IMR-90 (cell line): ENCODE results near the gene CYP24A1. TPM values are rescaled to one million over a fixed set of nuclear protein-coding genes. Genes with fewer than 3 reads are reported as not detected.

Experiments used
- ATAC-seq: fragments of 200-7000 bp; cut with Tn5 transposase; 2 replicates; pipeline ENCODE4 v1.9.1; 2020; ENCODE audit warnings: low read depth, mild to moderate bottlenecking, moderate library complexity
- BruUV-seq: library from RNA; stranded (reverse); fragments of 400-500 nt; replicated peaks from 2 replicates; lab custom pipeline; 2021; lab: Mats Ljungman, UMichigan
- CTCF ChIA-PET: fragments of 300-600 bp; formaldehyde crosslinking; extraction: SDS; loops from one replicate; lab custom pipeline; 2021; ENCODE audit warnings: antibody characterized with exemption; lab: Yijun Ruan, JAX
- POLR2A ChIA-PET: fragments of 300-600 bp; sonication (Branson Sonifier 250); formaldehyde crosslinking; loops from one replicate; lab custom pipeline; 2022; ENCODE audit warnings: antibody characterized with exemption; ENCODE audit not compliant: unreplicated experiment; lab: Charles Lee
- DNase-seq: peaks from one replicate; pipeline ENCODE4 v3.0.0; 2013
- H2AFZ ChIP-seq: replicated peaks from 2 replicates; pipeline ENCODE3; 2013; ENCODE audit warnings: low read length, mild to moderate bottlenecking; ENCODE audit not compliant: poor library complexity
- H2AK5ac ChIP-seq: 2 replicates; pipeline ENCODE4 v1.6.1; 2013; ENCODE audit warnings: low read depth, low read length, inconsistent platforms
- H2AK9ac ChIP-seq: replicated peaks from 2 replicates; pipeline ENCODE3; 2013; ENCODE audit warnings: mild to moderate bottlenecking, low read depth, low read length, moderate library complexity; ENCODE audit not compliant: poor library complexity
- H2BK120ac ChIP-seq: 2 replicates; pipeline ENCODE4 v1.6.1; 2013; ENCODE audit warnings: low read depth, low read length, inconsistent platforms
- H2BK15ac ChIP-seq: 3 replicates; pipeline ENCODE4 v1.6.1; 2013; ENCODE audit warnings: low read depth, low read length, inconsistent platforms
- H2BK20ac ChIP-seq: 2 replicates; pipeline ENCODE4 v1.6.1; 2013; ENCODE audit warnings: low read depth, mild to moderate bottlenecking, inconsistent platforms, low read length, moderate library complexity
- H2BK5ac ChIP-seq: 2 replicates; pipeline ENCODE4 v1.6.1; 2013; ENCODE audit warnings: mild to moderate bottlenecking, low read depth, low read length, inconsistent platforms; ENCODE audit not compliant: poor library complexity, severe bottlenecking
- H3K14ac ChIP-seq: replicated peaks from 2 replicates; pipeline ENCODE4 v1.6.1; 2013; ENCODE audit warnings: low read depth, low read length, inconsistent platforms
- H3K18ac ChIP-seq: 2 replicates; pipeline ENCODE4 v1.6.1; 2013; ENCODE audit warnings: low read depth, low read length, control low read depth
- H3K23ac ChIP-seq: 2 replicates; pipeline ENCODE4 v1.6.1; 2013; ENCODE audit warnings: low read depth, low read length, inconsistent platforms
- H3K27ac ChIP-seq: 2 replicates; pipeline ENCODE4 v1.5.1; 2013; ENCODE audit warnings: mild to moderate bottlenecking, control low read depth, low read length; ENCODE audit not compliant: insufficient read depth
- H3K27me3 ChIP-seq: 2 replicates; pipeline ENCODE4 v1.6.1; 2013; ENCODE audit warnings: low read length; ENCODE audit not compliant: control insufficient read depth, insufficient read depth
- H3K36me3 ChIP-seq: 2 replicates; pipeline ENCODE4 v1.6.1; 2013; ENCODE audit warnings: low read length, mixed read lengths; ENCODE audit not compliant: control insufficient read depth, insufficient read depth
- H3K4ac ChIP-seq: 2 replicates; pipeline ENCODE4 v1.6.1; 2013; ENCODE audit warnings: low read depth, low read length, inconsistent platforms
- H3K4me1 ChIP-seq: 2 replicates; pipeline ENCODE4 v1.6.1; 2013; ENCODE audit warnings: low read length, mixed read lengths; ENCODE audit not compliant: control insufficient read depth, insufficient read depth
- H3K4me2 ChIP-seq: 2 replicates; pipeline ENCODE4 v1.6.1; 2013; ENCODE audit warnings: low read depth, mild to moderate bottlenecking, control low read depth, low read length, moderate library complexity
- H3K4me3 ChIP-seq: 2 replicates; pipeline ENCODE4 v1.5.1; 2013; ENCODE audit warnings: low read depth, mild to moderate bottlenecking, control low read depth, low read length, moderate library complexity; ENCODE audit not compliant: insufficient read depth
- H3K56ac ChIP-seq: 2 replicates; pipeline ENCODE4 v1.6.1; 2013; ENCODE audit warnings: low read length, inconsistent platforms; ENCODE audit not compliant: insufficient read depth; ENCODE audit errors: extremely low read depth
- H3K79me1 ChIP-seq, 2 experiments: 2 replicates each; pipeline ENCODE4 v1.6.1; 2013; ENCODE audit warnings: low read length in 2 of 2, inconsistent platforms in 1 of 2, low read depth in 1 of 2
- H3K9ac ChIP-seq: 2 replicates; pipeline ENCODE4 v1.6.1; 2013; ENCODE audit warnings: low read depth, low read length, control low read depth
- H3K9me1 ChIP-seq: 2 replicates; pipeline ENCODE4 v1.6.1; 2013; ENCODE audit warnings: low read length, inconsistent platforms; ENCODE audit not compliant: insufficient read depth
- H3K9me3 ChIP-seq: 2 replicates; pipeline ENCODE4 v1.6.1; 2013; ENCODE audit warnings: low read length; ENCODE audit not compliant: control insufficient read depth, insufficient read depth
- H4K20me1 ChIP-seq: 2 replicates; pipeline ENCODE4 v1.6.1; 2013; ENCODE audit warnings: low read length, inconsistent platforms; ENCODE audit not compliant: insufficient read depth
- H4K5ac ChIP-seq: 2 replicates; pipeline ENCODE4 v1.6.1; 2013; ENCODE audit warnings: mild to moderate bottlenecking, low read depth, low read length, control low read depth
- H4K8ac ChIP-seq, 2 experiments: 2 replicates each; pipeline ENCODE4 v1.6.1; 2013; ENCODE audit warnings: low read depth in 2 of 2, low read length in 2 of 2, control low read depth in 1 of 2, inconsistent platforms in 1 of 2
- H4K91ac ChIP-seq: 2 replicates; pipeline ENCODE4 v1.6.1; 2013; ENCODE audit warnings: low read depth, low read length, inconsistent platforms; ENCODE audit not compliant: insufficient read depth
- BHLHE40 ChIP-seq: fragments of 150-350 bp; IDR thresholded peaks from 2 replicates; pipeline ENCODE4 v1.6.1; 2016; ENCODE audit warnings: mild to moderate bottlenecking, low read depth, low read length
- CEBPB ChIP-seq: IDR thresholded peaks from 2 replicates; pipeline ENCODE4 v1.6.1; 2012; ENCODE audit warnings: low read depth, low read length, improper control_type of control experiment
- FOS ChIP-seq: fragments of 150-350 bp; IDR thresholded peaks from 2 replicates; pipeline ENCODE4 v1.6.1; 2016; ENCODE audit warnings: low read depth, low read length
- MAFK ChIP-seq: IDR thresholded peaks from 2 replicates; pipeline ENCODE4 v1.6.1; 2012; ENCODE audit warnings: low read depth, low read length, improper control_type of control experiment
- POLR2A ChIP-seq: IDR thresholded peaks from 2 replicates; pipeline ENCODE4 v1.6.1; 2012; ENCODE audit warnings: mild to moderate bottlenecking, low read depth, low read length
- RFX5 ChIP-seq: IDR thresholded peaks from 2 replicates; pipeline ENCODE4 v1.8.0; 2012; ENCODE audit warnings: low read depth, mild to moderate bottlenecking, low read length, moderate library complexity
- USF2 ChIP-seq: fragments of 150-350 bp; IDR thresholded peaks from 2 replicates; pipeline ENCODE4 v1.6.1; 2017; ENCODE audit warnings: mild to moderate bottlenecking, antibody characterized with exemption, low read length, low read depth
- WGBS, 2 experiments: methylation state at CpG; one replicate each; pipeline versions ENCODE4 v1.1.5 to v1.1.7; 2013; ENCODE audit warnings: missing lambda C conversion rate in 2 of 2; ENCODE audit not compliant: insufficient read length in 1 of 2; ENCODE audit errors: extremely low coverage in 2 of 2; 5-methylcytosine and 5-hydroxymethylcytosine counted together
- dilution Hi-C: fragments of 300-500 bp; cut with HindIII; formaldehyde crosslinking; loops from one replicate; pipeline ENCODE4 v1.14.3; 2018; ENCODE audit warnings: low sequenced_read_pairs; ENCODE audit not compliant: unreplicated experiment
- in situ Hi-C: fragments of 300-500 bp; cut with MboI; formaldehyde crosslinking; loops from 3 replicates; pipeline ENCODE4 v1.14.3; 2019; ENCODE audit warnings: low sequenced_read_pairs, inconsistent platforms, mixed read lengths
- intact Hi-C: fragments of 100-400 bp; cut with micrococcal nuclease; formaldehyde crosslinking; loops from 2 replicates; pipeline ENCODE4 v1.10.0; 2022
- polyA plus RNA-seq, 3 experiments: library from polyadenylated mRNA; depleted of rRNA; stranded (reverse); fragments of >200 nt; gene quantifications; 2 replicates each; pipeline ENCODE4 v1.2.3, GENCODE V29; 2012; ENCODE audit warnings: low replicate concordance in 1 of 3
- total RNA-seq: library from RNA; depleted of rRNA; stranded (reverse); fragments of >200 nt; gene quantifications from 2 replicates; pipeline ENCODE4 v1.2.3, GENCODE V29; 2012

CYP24A1 gene
- total and polyA plus RNA-seq, 2 of the 4 experiments (the other 2 are of a cell fraction), result not detected

GRCh38 chr20:54212226-54212625, 38.4 kb upstream of the CYP24A1 start:
- DNase-seq, result peak; percentile 66
- dilution Hi-C loops (no loop called here), in situ Hi-C loops (no loop called here), intact Hi-C loops (no loop called here)
- WGBS, 2 experiments, result no CpG with 5 or more reads among the region's 1 CpG
- no peak overlapping the region for H2AK9ac ChIP-seq
- H2BK120ac ChIP-seq, result no peak overlapping the region
- H3K56ac ChIP-seq, result no peak overlapping the region; the same call in 1 of the 2 replicates
- CTCF ChIA-PET, result no interaction called here
- peak; percentile 15; the same call in 1 of the 2 replicates for TF ChIP-seq BHLHE40
- no peak for TF ChIP-seq CEBPB
- no peak for TF ChIP-seq RFX5
- TF ChIP-seq FOS, result no peak
- TF ChIP-seq USF2, result no peak
- no peak for TF ChIP-seq MAFK
- TF ChIP-seq POLR2A, result no peak
- no peak overlapping the region for H2BK20ac ChIP-seq
- H2BK5ac ChIP-seq, result no peak overlapping the region
- ATAC-seq, result no peak
- no TSS peak for BruUV-seq
- H3K9me3 ChIP-seq, result no peaks in the 10 kb centered on the region
- H3K4me3 ChIP-seq, result no peak overlapping the region
- H3K27me3 ChIP-seq, result no peaks in the 10 kb centered on the region
- no peak overlapping the region for H3K27ac ChIP-seq
- H3K18ac ChIP-seq, result no peak overlapping the region
- no peak overlapping the region for H3K9ac ChIP-seq
- H4K5ac ChIP-seq, result no peak overlapping the region
- H2BK15ac ChIP-seq, result no peak overlapping the region
- POLR2A ChIA-PET, result no interaction called here
- peaks cover 32 to 54% of the 10 kb centered on the region in 2 experiments for H3K79me1 ChIP-seq
- peaks cover 6% of the 10 kb centered on the region; the same call in 1 of the 2 replicates for H3K9me1 ChIP-seq
- H3K36me3 ChIP-seq, result peaks cover 9% of the 10 kb centered on the region
- H2AK5ac ChIP-seq, result no peak overlapping the region
- no peak overlapping the region for H2AFZ ChIP-seq
- H3K4ac ChIP-seq, result no peak overlapping the region
- H3K14ac ChIP-seq, result no peak overlapping the region
- H3K23ac ChIP-seq, result no peak overlapping the region
- H4K20me1 ChIP-seq, result peaks cover 36% of the 10 kb centered on the region; the same call in 1 of the 2 replicates
- no peak overlapping the region for H3K4me2 ChIP-seq
- H3K4me1 ChIP-seq, result peaks cover 5% of the 10 kb centered on the region
- no peak overlapping the region for H4K8ac ChIP-seq
- no peak overlapping the region for H4K91ac ChIP-seq
